CD4-positive, alpha-beta T cell treated with Interleukin-4 for 4 hours (primary cell): ENCODE measurements around the gene CCNF.

Experiments
- DNase-seq: peaks from one replicate; pipeline ENCODE4 v3.0.0-alpha.2; 2020

Gene CCNF

GRCh38 chr16:2507665-2508064 lies 78.4 kb downstream of the CCNF start:
- no peak for DNase-seq
